CD4-positive, alpha-beta T cell treated with Interleukin-17A for 4 hours (primary cell): ENCODE data around the gene ATP11A.
"Not testable (repeated sequence)": the region's sequence is repeated elsewhere in the genome, so short reads cannot be mapped to it uniquely, and the experiment has no call there.

Experiments
- DNase-seq: peaks from one replicate; pipeline ENCODE4 v3.0.0-alpha.2; 2020; ENCODE audit warnings: mixed read lengths

ATP11A gene

DNA sequence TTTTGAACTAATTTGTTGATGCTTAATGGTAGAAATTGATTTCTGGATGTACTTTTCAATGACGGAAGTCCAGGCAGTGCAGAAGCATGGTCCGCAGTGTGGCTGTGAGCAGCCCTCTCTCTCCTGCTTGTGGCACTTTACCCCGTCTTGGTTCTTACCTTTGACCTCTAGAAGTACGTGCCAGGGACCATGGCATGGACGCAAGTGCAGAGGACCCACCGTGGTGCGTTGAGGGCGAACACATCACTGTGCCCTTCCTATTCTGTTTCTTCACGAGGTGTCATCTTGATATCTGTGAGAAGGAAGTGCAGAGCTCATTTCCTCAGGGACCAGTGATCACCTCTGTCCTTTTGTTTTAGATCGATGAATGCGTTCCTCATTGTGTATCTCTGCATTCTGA lies 135.2 kb downstream of the ATP11A start:
- no peak for DNase-seq

DNA sequence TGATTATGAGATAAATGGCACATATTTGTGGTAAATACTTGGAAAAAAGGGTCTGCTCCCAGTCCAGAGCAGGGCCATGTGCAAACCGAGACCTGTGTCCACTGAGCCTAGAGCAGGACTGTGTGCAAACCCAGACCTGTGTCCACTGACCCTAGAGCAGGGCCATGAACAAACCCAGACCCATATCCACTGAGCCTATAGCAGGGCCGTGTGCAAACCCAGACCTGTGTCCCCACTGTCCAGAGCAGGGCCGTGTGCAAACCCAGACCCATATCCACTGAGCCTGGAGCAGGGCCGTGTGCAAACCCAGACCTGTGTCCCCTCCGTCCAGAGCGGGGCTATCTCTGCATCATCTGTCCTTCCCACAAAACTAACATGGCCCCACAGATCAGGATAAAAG lies 136.0 kb downstream of the ATP11A start:
- no peak for DNase-seq

GRCh38 chr13:112826565-112826964 lies 136.7 kb downstream of the ATP11A start:
- no peak for DNase-seq

- DNase-seq: no peak
Observed at GRCh38 chr13:112828082-112828699, 138.4 kb downstream of the ATP11A start.

DNA sequence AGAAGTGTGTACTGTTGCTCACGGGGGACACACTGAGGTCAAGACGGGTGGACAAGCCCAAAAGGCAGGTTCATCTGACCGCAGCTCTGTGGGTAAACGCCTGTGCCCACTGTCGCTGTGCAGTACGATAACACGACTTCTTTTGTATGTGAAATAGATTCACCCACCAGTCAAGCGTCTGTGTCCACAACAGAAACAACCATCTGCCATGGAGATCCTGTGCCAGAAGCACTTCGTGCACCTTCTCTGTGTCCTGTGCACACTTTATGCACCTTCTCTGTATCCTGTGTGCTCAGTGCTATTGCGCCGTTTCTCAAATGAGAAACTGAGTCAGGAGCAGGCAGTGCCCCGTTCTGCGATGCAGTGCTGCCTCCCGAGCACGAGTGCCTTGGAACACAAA lies 138.9 kb downstream of the ATP11A start:
- no peak for DNase-seq

- no peak for DNase-seq
Observed at GRCh38 chr13:112831196-112831595, 141.4 kb downstream of the ATP11A start.

DNA sequence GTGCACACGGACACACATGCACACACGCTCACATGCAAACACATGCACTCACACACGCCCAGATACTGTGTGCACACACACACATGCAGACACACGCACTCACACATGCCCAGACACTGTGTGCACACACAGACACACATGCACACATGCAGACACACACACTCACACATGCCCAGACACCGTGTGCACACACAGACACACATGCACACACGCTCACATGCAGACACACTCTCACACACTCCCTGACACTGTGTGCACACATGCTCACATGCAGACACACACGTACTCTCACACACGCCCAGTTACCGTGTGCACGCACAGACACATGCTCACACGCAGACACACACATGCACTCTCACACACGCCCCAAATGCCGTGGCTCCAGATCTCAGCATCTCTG lies 142.0 kb downstream of the ATP11A start:
- DNase-seq: no peak

GRCh38 chr13:112832811-112833210 lies 143.0 kb downstream of the ATP11A start:
- DNase-seq: no peak

DNA sequence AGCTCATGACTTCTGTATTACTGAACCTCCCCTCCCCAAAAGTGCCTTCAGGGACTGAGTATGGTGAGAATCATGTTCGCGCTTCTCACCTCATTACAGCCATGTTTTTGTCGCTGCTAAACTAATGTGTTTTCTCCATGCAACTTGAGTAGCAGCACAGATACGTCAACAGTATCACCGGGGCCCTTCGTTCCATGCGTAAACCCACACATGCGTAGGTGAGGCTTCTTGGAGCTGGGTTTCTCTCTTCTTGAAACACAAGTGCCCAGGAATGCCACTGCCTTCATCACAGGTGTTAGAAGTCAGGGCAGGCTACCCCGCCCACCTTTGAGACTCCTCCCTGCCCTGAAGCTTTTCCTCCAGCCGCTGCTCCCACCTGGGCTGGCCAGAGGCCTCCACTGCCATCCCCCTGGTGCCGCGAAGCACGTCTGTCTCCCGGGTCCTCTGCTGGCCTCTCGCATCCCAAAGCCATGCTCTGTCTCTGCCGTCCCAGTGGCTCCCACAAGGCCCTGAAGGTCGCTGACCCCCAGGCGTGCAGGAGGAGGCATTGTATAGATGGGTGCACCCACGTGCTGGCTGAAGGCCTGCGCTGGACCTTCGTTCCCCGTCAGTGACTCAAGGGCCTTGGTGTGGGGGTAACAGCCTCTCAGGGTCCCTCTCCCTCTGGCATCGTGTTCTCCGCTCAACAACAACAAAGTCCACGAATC lies 143.9 kb downstream of the ATP11A start:
- DNase-seq: no peak

DNA sequence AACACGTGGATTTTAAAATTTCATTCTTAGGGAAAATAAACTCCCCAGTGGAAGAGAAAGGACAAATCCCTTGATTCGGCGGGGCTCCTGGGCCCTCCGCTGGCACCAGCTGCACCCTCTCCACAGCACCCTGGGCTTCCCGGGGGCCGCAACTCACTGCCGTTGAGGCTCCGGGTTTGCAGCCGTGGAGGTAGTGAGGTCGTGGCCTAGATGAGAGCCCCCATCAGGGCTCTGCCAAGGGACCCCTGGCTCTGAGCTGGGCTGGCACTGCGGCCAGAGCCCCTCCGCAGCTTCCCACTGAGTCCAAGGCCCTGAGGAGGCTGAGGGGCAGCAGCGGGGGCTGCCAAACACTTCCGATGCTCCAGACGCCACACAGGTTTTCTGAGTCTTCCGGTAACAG lies 145.5 kb downstream of the ATP11A start:
- no peak for DNase-seq

DNA sequence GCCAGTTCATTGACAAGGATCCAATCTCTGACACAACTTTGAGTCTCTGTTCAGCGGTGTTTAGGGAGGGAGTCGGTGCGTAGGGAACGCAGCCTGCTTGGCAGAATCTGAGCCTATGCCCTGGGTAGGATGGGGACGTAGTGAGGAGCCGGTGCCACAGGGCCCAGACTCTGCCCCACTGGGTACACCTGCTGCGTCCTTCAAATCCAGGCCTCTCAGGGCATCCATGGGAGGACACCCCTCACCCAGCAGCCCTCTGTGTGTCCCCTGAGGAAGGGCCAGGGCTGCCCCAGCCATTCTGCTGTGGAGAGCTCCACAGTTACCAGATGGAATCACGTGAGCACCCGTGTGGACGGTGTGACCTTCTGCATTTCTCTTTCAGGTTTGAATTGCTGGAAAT lies 146.0 kb downstream of the ATP11A start:
- no peak for DNase-seq

DNA sequence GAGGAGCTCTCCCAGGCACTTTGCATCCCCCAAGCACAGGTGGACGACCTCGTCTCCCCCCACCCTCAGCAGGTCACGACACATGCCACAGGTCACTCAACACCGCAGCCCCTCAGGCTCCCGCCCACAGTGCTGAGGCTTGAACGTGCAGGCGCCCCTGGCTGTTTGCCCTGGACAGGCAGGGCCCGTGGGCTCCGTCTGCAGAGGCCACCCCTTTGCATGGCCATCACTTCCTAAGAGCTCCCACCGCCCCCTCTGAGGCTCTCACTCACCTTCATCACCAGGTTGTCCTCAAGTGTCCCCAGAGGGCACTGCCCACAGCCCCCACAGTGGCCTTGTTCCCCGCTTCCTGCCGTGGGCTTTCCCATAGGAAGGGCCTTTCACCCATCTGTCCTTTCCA lies 147.1 kb downstream of the ATP11A start:
- DNase-seq: no peak

DNA sequence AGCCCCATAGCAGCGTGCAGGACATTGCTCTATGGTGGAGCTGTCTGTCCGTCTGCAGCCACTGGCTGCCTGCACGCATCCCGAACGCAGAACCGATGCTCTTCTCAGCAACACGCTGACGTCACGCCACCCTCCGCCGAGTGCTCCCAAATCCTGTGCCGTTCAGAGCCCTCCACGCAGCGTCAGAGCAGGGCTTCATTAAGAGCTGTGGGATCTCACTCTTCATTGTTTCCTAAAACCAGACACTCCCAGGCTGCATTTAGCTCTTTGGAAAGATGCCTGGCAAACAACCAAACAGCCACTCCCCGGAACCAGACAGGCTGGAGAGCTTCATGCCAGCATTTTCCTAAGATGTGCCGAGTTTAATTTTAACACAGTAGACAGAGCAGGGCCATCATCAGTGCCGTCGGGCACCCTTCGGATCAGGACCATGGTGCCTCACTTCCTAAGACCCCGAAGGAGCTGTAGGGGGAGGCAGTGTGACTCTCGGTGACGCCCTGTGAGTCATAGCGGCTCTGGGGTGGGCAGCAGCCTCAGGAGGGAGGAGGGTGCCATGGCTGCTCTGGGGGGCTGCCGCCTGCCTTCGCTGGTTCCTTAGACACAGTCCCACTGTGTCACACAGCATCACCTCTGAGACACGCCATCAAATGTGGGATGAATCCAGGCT lies 147.7 kb downstream of the ATP11A start:
- no peak for DNase-seq

DNA sequence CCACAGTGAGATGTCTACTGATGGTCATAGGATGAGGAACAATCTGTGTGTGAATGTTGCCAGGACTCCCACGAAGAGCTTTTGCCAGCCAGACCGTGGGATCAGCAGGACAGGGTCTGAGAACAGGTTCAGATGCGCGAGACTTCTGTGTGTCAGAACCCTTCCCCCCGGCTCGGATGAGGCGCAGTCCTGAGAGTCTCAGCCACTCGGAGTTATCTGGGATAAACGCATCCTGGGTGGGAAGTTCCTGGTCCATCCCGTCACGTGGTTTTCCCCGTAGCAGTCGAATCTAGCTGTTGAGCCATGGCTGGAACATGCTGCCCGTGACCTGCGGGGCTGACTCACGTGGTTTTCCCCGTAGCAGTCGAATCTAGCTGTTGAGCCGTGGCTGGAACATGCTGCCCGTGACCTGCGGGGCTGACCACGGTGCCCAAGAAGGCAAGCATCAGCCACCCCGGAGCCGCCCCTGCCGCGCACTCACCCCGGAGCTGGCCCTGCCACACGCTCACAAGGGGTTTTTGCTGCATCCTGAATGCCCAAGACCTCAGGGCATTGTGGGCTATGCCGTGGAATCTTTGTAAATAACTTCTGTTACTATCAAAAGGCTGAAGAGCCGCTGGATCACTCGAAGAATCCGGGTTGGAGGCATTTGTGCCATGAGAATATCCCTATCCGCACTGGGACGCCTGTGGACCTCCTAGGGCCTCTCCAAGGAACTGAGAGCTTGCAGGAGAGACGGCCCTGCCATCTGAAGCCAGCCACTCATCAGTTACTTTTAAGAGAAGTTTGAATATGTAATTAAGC lies 148.4 kb downstream of the ATP11A start:
- no peak for DNase-seq

DNA sequence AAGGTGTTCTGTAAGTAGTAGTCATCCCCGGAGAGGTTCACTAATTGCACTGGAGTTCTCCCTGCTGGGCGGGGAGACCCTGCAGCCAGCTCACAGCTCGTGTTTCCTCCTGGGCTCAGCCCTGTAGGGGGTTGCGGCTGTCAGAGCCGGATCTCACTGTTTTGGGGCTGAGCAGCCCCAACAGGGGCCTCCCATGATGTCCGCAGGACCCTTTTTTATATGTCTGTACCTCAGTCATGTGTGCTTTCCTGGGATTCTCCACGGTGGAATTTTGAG lies 148.9 kb downstream of the ATP11A start:
- no peak for DNase-seq

DNA sequence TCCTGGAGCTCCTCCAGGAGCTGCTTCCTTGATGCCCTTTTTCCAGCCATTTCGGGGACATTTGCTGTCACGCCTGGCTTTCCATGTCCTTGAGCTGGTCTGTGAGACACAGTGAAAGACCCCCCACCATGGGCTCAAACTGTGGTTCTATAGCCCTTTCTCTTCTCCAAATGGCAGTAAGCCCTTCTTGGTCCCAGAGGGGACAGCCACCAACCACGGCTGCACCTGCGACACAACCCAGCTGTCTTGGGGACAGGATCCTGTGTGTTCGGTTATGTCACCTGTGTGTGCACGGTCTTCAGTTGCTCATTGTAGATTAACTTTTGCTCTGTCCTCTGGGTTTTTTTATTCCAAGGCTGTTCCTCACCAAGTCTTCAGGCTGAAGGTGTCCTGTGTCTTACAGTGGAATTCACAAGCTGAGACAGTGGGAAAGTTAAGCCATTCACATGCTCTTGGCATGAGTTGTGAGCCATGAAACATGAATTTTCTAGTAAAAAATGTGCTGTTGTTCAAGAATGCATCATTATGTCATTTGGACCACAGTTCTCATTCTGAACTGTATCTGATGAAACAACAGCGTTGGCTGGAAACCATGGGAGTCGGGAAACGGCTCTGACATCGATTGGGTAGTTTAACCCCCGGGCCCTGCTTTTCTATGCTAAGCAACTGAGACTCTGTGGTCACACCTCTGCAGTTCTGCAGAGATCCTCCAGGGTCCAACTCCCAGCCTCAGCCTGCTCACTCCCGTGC lies 149.7 kb downstream of the ATP11A start:
- DNase-seq: no peak

DNA sequence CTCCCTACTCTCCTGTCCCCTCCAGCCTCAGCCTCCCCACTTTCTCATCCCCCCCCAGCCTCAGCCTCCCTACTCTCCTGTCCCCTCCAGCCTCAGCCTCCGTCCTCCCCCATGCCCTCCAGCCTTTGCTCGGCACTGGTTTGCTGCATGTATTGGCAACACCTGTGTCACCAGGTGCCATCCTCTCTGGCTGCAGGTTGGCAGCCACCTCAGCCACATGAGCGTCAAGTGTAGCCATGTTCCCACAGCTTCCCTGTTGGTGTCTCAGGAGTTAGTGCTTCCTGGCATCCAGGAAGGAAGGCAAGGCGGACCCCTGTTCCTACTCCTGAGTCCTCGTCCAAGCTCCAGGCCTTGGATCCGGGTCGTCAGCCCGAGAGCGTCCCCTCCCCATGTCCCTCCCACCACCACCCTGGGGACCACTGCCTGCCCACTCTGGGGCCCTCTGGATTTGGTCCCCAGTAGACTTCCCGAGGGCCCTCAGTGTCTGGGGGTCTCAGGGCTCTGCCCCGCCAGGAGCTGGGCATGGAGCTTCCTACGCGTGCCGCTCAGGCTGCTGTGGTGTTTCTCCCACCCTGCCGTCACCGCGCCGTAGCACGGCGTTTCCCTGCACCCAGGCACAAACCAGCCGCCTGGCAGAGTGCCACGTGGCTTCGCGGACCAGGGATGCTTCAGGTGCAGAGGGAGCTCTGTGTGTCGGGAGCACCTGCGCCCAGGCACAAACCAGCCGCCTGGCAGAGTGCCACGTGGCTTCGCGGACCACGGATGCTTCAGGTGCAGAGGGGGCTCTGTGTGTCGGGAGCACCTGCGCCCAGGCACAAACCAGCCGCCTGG lies 150.8 kb downstream of the ATP11A start:
- DNase-seq: no peak

DNA sequence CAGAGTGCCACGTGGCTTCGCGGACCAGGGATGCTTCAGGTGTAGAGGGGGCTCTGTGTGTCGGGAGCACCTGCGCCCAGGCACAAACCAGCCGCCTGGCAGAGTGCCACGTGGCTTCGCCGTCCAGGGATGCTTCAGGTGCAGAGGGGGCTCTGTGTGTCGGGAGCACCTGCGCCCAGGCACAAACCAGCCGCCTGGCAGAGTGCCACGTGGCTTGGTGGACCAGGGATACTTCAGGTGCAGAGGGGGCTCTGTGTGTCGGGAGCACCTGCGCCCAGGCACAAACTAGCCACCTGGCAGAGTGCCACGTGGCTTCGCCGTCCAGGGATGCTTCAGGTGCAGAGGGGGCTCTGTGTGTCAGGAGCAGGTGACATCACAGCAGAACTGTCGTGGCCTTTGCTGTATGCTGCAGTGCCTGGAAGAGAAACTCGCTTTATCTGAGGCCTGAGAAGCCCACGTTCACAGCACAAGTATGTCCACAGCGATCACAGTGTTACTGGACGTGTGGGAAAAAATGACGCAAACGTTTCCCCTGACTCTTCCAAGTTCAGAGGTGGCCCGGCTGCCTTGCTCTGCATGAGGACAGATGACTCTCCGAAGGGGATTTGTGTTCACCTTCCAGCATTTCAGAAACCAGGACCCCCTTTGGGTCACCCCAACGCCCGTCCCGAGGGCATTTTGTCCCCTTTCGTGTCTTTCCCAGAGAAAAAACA lies 151.6 kb downstream of the ATP11A start:
- DNase-seq: not testable (repeated sequence)

- DNase-seq: no peak
Observed at GRCh38 chr13:112842343-112842856, 152.6 kb downstream of the ATP11A start.

GRCh38 chr13:112842931-112843391 lies 153.1 kb downstream of the ATP11A start:
- no peak for DNase-seq
